Measurements from ENCODE around the gene TNIP3.

Gene TNIP3

DNA sequence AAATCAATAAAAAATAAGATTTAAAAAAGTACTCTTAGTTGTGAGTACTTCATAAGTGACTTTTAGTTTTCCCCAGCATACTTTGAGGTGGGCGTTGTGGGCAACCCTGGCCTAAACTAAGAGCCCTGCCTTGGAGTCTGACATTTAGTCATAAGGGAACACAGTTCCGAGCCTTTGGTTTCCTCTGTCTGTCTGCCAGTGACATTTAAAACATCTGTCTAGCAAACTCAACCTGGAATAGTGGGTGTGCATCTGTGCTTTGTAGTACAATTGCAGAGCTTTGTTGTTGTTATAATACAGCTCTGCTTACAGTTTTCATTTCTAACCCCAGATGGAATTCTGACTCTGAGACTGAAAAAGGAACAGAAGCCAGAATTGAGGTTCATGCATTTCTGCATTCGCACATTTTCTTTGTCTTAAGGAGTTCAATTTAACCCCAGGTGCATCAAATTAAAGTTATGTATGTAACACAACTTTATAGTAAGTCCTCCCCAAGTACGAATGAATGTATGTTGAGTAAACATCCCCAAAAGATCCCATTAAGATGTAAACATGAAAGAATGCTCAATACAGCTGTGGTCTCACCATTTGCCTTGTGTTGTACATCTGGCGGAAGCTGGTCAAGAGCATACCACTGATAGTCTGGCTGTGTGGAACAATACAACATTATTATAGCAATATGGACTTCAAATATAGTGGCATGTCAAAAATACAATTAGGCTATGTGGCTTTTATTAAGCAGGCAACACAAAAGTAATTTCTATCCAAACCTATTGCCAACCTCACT, 25.9 kb downstream of the TNIP3 start:
- DNase-seq (ENCODE audit: low read depth), result no peak

DNA sequence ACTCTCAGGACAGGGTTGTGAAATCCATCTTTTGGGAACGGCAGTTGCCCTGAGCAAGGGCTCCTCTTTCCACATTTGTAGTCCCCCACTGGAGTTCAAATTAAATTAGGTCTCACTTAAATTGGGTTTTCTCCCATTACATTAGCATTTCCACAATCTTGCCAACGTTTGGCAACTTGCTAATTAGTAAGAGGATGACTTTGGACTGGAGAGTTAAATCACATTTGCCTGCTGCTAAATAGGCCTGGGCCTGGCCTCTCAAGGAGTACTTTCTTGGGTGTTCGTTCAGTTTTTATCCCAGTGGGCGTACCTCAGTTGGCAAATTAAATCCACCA, 33.8 kb downstream of the TNIP3 start:
- no peak for DNase-seq (ENCODE audit: low read depth)

DNA sequence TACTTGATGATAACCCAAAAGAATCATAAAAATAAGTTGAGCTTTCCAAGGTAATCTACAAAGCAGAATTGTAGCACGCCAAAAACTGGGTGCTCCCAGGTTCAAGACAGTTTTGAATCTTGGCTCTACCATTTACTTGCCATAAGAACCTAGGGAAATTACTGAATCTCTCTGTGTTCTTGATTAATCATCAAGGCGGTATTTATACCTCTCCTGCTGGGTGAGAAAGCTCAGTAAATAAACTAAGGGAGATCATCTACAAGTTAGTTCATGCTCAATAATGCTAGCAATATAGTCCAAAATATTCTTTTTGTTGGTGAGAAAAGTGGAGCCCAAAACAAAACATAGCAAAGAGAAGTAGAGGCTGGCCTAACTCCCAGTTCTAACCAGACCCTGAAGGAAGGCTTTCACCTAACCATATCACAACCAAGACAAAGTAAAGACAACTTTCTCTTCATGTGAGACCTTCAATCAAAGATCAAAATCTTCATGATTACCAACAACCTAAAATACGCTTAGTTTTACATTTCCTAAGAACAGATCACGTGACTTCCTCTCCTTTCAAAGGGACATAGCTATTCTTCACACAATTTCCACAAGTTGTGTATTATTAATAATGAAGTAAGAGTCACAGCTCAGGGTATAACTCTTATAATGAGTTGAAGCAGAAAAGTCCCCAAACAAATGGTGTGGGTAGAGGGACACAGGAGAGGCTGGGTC, 34.4 kb downstream of the TNIP3 start:
- DNase-seq (ENCODE audit: low read depth), result no peak

DNA sequence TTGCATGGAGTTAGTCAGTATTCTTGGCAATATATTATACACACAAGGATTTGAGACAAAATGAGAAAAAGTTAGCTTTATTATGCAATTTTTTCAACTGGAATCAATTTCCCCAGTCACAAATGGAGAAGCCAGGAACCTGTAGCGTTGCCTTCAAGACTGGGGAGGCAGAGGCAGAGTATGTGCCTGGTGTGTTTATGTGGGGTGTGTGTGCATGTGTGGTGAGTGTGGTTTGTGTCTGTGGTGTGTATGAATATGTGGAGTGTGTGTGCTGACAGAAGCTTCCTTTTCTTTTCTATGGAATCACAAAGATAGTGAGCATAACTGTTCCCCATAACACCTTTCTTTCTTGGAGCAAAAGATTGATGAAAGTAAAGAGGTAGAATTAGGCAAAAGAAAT, 37.0 kb downstream of the TNIP3 start:
- no peak for DNase-seq (ENCODE audit: low read depth)

DNA sequence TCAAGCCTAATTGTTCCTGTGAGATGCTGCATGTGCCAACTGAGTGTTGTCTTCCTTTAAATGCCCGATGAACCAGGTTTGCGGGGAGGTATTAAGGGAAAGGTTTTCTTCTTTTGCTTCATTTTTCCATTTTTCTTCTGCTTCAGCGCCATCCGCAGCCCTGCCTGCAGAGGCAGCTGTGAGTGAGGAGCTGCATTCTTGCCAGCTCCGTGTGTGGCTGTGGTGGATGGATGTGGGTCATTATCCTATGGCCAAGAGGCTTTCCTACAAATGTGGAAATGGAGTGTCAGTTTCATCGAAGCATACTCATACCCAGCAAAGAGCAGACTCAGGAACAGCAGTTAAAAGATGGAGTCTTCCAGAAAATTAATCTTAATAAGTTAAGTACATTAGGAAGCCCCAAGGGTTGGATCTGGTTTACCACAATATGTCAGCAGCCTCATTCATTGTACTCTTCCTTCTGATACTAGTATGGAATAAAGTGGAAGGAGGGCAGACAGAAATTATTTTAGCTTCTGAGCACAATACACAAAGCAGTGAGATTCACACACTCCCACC, 37.6 kb downstream of the TNIP3 start:
- DNase-seq (ENCODE audit: low read depth), result no peak

DNA sequence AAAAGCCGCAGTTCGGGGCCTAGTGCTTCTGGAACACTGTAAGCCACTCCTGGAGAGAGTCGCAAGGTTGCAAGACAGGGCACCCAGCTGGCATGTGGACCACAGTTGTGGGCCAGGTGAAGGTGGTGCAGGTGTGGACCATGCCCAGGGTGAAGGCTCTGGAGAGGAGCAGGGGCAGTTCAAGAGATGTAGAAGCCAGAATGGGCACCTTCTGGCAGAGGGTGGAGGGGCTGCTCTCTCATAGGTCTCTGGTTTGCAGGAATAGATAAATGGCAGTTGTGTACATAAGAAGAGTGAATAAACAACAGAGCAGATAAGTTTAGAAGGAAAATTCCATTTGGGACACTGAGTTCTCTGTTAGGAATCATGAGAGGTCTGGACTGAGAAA, 38.6 kb downstream of the TNIP3 start:
- no peak for DNase-seq (ENCODE audit: low read depth)

DNA sequence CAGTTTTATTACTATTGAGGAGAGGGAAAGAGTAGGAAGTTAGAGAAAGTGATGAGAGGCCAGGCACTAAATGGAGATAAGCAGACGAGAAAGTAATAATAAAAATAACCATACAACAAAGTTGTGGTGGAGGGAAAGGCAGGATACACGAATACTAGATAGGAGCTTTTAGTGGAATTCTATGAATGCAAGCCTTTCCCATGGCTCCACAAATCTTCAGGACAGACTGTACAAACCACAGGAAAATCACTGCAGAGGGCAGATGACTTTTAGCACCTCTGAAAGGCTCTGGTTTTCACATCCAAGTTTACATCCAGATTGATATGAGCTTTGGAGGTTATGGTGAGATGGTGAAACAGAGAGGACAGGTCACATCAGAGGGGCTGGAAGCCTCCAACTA, 41.5 kb downstream of the TNIP3 start:
- DNase-seq (ENCODE audit: low read depth), result no peak

DNA sequence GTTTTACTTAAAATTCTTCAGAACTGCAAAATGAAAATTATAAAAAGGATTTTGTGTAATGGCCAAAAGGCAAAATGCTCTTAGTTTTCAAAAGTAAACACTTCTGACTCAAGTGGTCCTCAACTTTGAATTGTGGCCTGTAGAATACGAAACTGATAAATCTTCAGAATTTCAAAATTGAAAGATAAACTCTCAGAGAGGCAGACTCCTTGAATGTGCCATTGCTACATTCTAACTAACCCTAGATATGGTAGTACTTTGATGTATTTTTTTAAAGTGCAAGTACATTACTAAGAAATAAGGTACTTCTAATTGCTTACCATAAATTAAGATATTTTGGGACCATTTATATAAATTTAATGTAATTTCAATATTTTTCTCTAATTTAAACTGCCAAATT, 44.4 kb downstream of the TNIP3 start:
- no peak for DNase-seq (ENCODE audit: low read depth)

DNA sequence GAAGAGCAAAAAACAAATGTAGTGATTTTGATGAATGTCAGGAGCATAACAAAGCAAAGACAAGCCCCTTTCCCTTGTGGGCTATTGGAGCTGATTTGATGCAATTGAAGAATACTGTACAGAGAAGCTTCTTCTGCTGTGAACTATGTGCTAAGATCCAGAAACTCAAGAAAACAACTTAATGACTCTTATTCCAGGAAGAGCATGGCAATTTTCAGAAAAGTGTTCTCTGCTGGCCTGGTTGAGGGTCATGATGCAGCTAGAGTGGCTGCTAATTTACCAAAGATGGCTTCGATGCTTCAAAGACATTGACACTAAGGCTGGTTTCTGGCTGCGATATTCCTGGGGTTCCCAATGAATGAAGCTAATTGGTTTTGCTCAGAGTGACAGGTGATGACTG, 45.8 kb downstream of the TNIP3 start:
- no peak for DNase-seq (ENCODE audit: low read depth)

DNA sequence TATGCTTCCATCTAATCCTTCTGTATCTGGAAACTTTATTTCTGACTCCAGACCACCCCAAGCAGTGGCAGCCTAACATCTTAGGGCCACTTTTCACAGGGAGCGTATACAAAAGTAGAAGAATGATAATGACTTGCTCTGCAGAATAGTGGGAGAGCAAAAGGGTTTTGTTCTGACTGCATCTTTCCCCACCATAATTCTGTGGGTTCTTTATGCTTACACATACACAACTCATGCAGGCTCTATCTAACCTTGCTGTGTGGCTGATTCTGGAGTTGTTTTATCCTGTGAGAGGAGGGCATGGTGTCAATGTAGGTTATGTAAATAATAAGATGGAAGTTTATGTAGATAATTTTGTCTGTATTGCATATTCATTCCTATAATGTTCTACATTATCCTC, 49.4 kb downstream of the TNIP3 start:
- no peak for DNase-seq (ENCODE audit: low read depth)

DNA sequence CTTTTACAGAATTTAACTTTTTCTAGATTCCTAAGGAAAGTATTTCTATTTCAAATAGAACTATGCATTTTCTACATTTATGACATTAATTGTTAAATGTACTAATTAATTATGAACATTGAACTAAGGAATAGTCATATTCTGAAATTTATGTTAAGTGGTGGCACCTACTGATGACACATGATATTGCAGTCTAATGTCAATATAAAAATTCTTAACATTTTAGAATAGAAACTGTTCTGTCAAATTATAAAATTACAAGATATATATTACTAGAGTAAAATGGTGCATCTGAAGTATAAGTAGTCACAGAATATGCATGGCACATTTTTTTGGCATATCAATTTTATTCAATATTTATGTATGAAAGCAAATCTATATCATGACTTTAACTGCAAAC, 51.6 kb downstream of the TNIP3 start:
- DNase-seq (ENCODE audit: low read depth), result no peak

DNA sequence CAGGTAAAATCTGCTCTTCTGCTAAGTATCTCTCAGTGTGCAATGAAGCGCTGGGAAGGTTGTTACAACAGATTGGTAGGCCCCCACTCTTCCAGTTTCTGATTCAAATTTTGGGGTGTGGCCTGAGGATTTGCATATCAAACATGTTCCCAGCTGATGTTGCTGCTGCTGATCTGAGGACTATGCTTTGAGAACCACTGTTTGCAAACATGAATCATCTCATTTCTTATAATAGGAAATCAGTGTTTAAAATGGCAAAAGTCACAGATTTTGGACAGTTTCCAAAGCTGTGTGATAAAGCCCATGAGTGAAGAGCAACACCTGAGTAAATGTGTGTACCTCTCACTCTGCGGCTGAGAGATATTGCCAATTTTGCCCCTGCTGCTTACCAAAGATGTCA, 55.6 kb downstream of the TNIP3 start:
- DNase-seq (ENCODE audit: low read depth), result no peak

DNA sequence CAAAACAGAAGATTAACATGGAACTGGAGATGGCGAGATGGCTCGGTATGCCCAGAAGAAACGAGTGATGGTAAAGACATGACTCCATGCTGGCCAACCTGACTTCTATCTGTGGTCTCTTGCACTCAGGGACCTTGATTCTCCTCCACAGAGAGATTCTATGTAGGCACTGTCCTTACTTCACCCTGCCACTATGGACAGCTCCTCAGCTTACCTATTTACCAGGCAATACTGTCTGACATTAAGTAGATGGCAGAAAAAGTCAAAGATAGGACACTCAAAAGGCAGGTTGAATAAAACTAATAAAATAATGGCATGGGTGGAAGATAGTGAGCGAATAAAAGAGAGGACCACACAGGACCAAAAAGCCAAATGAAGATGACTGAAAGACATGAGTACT, 56.6 kb downstream of the TNIP3 start:
- no peak for DNase-seq (ENCODE audit: low read depth)

DNA sequence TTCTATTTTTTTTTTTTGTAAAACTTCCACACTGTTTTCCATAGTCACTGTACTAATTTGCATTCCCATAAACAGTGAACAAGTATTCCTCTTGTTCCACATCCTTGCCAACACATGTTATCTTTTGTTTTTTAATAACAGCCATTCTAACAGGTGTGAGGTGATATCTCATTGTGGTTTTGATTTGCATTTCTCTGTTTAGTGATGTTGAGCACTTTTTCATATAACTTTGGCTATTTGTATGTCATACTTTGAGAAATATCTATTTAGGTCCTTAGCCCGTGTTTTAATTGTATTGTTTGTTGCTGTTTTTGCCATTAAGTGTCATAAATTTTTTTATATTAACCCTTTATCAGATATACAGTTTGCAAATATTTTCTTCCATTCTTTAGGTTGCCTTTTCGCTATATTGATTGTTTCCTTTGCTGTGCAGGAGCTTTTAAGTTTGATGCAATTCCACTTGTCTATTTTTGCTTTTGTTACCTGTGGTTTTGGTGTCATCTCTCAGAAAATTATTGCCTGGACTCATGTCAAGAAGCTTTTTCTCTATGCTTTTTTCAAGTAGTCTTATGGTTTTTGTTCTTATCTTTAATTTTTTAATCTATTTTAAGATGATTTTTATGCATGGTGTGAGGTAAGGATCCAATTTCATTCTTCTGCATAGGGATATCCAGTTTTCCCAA, 63.9 kb downstream of the TNIP3 start:
- DNase-seq (ENCODE audit: low read depth), result no peak

DNA sequence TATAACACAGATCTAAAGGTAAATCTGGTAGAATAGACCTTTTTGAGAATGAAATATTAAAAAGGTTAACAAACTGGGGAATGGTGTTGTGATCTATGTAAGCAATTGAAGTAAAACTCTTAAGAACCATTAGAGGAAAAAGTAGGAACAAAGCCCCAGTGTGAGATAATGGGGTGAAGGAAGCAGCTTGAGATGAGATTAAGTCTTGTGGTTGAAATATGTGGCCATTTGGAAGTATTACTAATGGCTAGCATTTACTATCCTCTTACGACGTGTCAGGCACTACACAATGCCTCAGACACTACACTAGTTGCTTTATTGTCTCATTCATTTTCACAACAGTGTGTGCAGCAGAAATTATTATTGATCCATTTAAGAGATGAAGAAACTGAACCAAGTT, 65.9 kb downstream of the TNIP3 start:
- no peak for DNase-seq (ENCODE audit: low read depth)

DNA sequence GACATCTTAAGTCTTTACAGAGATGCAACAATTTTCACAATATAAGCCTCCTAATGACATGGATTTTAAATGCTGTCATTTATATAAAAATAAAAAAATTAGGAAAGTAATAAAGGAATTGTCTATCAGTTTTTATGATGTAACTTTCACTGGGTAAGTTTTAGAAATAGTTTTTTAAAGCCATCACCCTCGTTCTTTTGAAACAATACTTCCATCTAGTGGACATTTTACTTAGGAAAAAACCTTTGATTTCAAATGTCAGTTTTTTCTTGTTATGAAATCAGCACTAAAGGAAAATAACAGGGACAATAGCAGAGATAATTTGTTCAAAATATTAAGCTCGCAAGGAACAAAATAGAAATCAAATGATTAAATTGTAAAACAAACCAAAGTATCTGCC, 67.5 kb downstream of the TNIP3 start:
- no peak for DNase-seq (ENCODE audit: low read depth)

DNA sequence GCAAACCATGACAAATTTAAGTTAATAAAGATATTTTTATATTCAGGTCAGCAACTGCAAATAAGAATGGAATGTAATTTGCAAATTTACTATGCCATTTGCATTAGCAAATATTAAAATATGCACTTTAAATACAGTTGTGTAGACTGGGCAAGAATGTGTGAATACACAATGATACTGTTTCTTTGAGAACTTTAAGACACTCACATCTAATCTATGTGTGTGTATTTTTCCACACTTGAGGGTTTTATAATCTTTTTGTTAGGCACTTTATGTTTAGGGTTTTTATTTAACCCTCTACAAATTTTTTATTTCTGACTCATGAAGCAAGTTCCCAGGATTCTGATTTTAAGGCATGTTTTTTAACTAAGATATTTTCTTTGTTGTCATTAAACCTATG, 67.9 kb downstream of the TNIP3 start:
- DNase-seq (ENCODE audit: low read depth), result no peak

DNA sequence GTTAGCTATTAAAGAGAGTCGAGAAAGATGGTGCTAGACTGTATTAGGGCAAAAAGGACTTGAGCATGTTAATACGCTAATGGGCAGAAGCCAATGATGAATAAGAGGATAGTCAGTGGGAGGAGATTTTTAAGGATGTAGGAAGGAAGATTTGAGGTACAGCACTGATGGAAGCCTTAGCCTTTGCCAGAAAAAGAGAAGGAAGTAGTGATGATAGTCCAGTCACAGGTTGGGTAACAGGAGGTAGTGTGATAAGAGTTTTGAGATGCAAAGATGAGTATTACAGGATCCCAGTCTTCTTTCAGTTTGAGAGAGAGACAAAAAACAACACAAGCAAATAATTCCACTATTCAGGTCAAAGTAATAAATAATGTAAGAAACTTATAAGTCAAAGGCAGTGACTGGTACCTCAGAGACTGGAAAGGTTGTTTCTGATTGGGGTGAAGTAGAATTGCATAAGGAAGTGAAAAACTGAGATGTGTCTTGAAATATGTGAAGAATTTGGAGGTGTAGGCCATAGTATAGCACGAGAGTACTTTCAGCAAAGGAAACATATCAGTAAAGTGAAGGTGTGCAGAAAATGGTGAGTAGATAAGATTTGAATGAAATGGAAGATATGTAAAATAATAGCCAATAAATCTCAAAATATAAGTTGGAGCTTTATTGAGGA, 69.7 kb downstream of the TNIP3 start:
- DNase-seq (ENCODE audit: low read depth), result no peak

DNA sequence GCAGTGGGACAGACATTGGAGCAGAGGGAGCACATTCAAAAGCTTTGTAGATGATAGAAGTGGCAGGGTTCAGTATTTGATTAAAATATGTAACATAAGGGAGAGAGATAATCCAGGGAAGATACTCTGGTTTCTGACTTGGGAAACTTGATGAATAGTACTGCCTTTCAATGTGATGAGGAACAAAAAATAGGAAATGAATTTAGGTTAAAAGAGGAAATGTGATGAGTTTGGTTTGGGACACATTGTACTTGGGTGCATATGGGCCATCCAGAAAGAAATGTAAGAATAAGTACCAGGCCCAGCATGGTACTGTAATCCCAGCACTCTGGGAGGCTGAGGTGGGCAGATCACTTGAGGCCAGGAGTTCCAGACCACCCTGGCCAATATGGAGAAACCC, 70.9 kb downstream of the TNIP3 start:
- DNase-seq (ENCODE audit: low read depth), result no peak

DNA sequence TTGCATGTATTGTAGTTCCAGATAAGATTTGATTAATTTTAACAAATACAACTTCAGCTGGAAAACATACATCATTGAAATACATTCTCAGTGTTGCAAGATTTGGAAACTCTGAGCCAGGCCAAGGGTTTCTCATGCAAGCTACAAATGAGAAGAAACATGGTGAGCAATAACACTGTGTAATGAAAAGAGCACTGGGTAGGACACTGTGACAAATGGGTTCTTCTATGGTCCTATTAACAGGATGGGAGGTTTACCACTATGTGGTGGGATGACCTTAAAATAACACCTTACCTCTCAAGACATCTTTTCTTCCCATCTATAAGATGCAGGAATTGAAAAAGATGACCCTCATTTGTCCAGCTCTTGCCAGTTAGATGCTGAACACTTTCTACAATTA, 72.2 kb downstream of the TNIP3 start:
- DNase-seq (ENCODE audit: low read depth), result no peak

DNA sequence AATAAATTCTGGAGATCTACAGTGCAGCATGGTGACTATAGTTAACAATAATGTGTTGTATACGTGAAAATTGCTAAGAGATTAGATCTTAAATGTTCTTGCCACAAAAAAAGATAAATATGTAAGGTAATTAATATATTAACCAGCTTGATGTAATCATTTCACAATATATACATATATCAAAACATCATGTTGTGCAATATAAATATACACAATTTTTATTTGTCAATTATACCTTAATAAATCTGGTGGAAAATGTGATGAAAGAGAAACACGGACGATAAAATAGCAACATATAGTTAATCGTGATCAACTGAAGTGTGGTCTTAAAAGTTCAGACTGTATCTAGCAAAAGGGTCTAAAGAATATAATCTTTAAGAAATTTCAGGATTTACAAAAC, 75.3 kb downstream of the TNIP3 start:
- no peak for DNase-seq (ENCODE audit: low read depth)

Measured in HS-27A (cell line).